Thyroid gland (tissue), 4 donors: ENCODE results near the gene CREM. TPM values are rescaled to one million over a fixed set of nuclear protein-coding genes. Genes with fewer than 3 reads are reported as not detected.

Experiments
- DNase-seq, 2 donors: peaks; one replicate each; pipeline ENCODE4 v3.0.0-alpha.2; 2019
- H3K27ac ChIP-seq, 3 donors: fragments of 200-600 bp; sonication (generic); 1 replicate in 2 of 3; 2 replicates in 1 of 3; pipeline ENCODE4 v1.5.1; 2016 to 2019; ENCODE audit warnings: mild to moderate bottlenecking in 1 of 3, moderate library complexity in 1 of 3
- H3K27me3 ChIP-seq: fragments of 200-600 bp; sonication (generic); one replicate; pipeline ENCODE4 v1.5.1; 2019
- H3K36me3 ChIP-seq, 2 donors: fragments of 200-600 bp; sonication (generic); one replicate each; pipeline ENCODE4 v1.5.1; 2016 to 2019
- H3K4me1 ChIP-seq, 2 donors: fragments of 200-600 bp; sonication (generic); one replicate each; pipeline ENCODE4 v1.5.1; 2017 to 2019
- H3K4me3 ChIP-seq, 3 donors: fragments of 200-600 bp; sonication (generic); replicated peaks in 1 of 3; 1 replicate in 2 of 3; 2 replicates in 1 of 3; pipeline ENCODE4 v1.5.1; 2016; ENCODE audit warnings: mild to moderate bottlenecking in 1 of 3
- H3K9me3 ChIP-seq: fragments of 200-600 bp; sonication (generic); one replicate; pipeline ENCODE4 v1.5.1; 2017
- POLR2A ChIP-seq, 2 donors: fragments of 450-650 bp; IDR thresholded peaks; one replicate each; pipeline ENCODE4 v1.6.1; 2017; ENCODE audit warnings: antibody characterized with exemption in 2 of 2, mild to moderate bottlenecking in 2 of 2, moderate library complexity in 1 of 2
- WGBS, 2 donors: methylation state at CpG; one replicate each; pipeline ENCODE4 v1.1.5; 2017; 5-methylcytosine and 5-hydroxymethylcytosine counted together
- intact Hi-C: fragments of 100-400 bp; cut with DNase I; formaldehyde crosslinking; loops from one replicate; pipeline ENCODE4 v1.15.1; 2023
- total RNA-seq, 4 donors: library from RNA; depleted of rRNA; stranded (reverse); fragments of >200 nt; gene quantifications; one replicate each; pipeline ENCODE4 v1.2.3, GENCODE V29; 2016
- TF ChIP-seq, protein P1 (sequence below), 6 experiments: fragments of 200-600 bp in 3 of 6; fragments of 450-650 bp in 3 of 6; sonication (generic) in 3 of 6; IDR thresholded peaks; one replicate each; pipeline ENCODE4 v1.5.1; 2016 to 2019; ENCODE audit warnings: antibody characterized with exemption in 6 of 6, mild to moderate bottlenecking in 2 of 6, inconsistent platforms in 1 of 6, moderate library complexity in 1 of 6

CREM gene
- total RNA-seq, 4 donors from 2014 or later: 39.9 to 64.4 (median 50.5) TPM

- no peaks in the 10 kb centered on the region for H3K9me3 ChIP-seq
- H3K27ac ChIP-seq: no peak overlapping the region
- H3K27me3 ChIP-seq: no peaks in the 10 kb centered on the region
- 87 to 88% methylated on average over 3 of the region's 3 CpGs for WGBS, 2 donors
- H3K4me1 ChIP-seq: no peaks in the 10 kb centered on the region
- no peak for DNase-seq
- no peak for TF ChIP-seq POLR2A (IDR thresholded peaks at IDR 0.05)
- TF ChIP-seq, protein P1, sequence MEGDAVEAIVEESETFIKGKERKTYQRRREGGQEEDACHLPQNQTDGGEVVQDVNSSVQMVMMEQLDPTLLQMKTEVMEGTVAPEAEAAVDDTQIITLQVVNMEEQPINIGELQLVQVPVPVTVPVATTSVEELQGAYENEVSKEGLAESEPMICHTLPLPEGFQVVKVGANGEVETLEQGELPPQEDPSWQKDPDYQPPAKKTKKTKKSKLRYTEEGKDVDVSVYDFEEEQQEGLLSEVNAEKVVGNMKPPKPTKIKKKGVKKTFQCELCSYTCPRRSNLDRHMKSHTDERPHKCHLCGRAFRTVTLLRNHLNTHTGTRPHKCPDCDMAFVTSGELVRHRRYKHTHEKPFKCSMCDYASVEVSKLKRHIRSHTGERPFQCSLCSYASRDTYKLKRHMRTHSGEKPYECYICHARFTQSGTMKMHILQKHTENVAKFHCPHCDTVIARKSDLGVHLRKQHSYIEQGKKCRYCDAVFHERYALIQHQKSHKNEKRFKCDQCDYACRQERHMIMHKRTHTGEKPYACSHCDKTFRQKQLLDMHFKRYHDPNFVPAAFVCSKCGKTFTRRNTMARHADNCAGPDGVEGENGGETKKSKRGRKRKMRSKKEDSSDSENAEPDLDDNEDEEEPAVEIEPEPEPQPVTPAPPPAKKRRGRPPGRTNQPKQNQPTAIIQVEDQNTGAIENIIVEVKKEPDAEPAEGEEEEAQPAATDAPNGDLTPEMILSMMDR (IDR thresholded peaks at IDR 0.05): no peak
- intact Hi-C loops: no loop called here
- no peak overlapping the region for H3K4me3 ChIP-seq
- no peaks in the 10 kb centered on the region for H3K36me3 ChIP-seq
Observed at GRCh38 chr10:35226507-35226906, 99.9 kb downstream of the CREM start.

- no peak for DNase-seq
- 97 to 98% methylated on average over 1 of the region's 1 CpG for WGBS, 2 donors
- Histone ChIP-seq H3K4me1 (no peaks in the 10 kb centered on the region), H3K27me3 (no peaks in the 10 kb centered on the region), H3K27ac (no peak overlapping the region), H3K36me3 (no peaks in the 10 kb centered on the region), H3K4me3 (no peak overlapping the region), H3K9me3 (no peaks in the 10 kb centered on the region)
- TF ChIP-seq, protein P1 (IDR thresholded peaks at IDR 0.05): no peak
- no peak for TF ChIP-seq POLR2A (IDR thresholded peaks at IDR 0.05)
- intact Hi-C loops: no loop called here
Observed at GRCh38 chr10:35228058-35228457, 101.4 kb downstream of the CREM start.

DNA sequence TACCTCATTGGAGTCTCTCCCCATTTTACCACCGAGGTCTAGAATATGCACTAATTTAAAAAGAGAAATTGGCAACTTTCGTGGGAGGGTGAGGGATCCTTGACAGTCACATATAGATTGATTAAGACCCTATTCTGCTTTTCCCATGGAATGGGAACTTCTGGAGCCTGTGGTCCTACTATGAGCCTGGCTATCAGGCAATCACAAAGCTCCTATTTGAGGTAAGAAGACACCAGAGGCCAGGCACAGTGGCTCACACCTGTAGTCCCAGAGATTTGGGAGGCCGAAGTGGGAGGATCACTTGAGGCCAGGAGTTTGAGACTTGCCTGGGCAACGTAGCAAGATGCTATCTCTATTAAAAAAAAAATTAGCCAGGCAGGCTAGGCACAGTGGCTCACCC lies 105.0 kb downstream of the CREM start:
- no peaks in the 10 kb centered on the region for H3K4me1 ChIP-seq
- H3K4me3 ChIP-seq: no peak overlapping the region
- intact Hi-C loops: no loop called here
- DNase-seq: no peak
- no peak for TF ChIP-seq POLR2A (IDR thresholded peaks at IDR 0.05)
- TF ChIP-seq, protein P1 (IDR thresholded peaks at IDR 0.05): no peak
- no peaks in the 10 kb centered on the region for H3K9me3 ChIP-seq
- H3K36me3 ChIP-seq: no peaks in the 10 kb centered on the region
- WGBS, 2 donors: 94 to 98% methylated on average over 4 of the region's 4 CpGs
- no peaks in the 10 kb centered on the region for H3K27me3 ChIP-seq
- H3K27ac ChIP-seq: no peak overlapping the region

DNA sequence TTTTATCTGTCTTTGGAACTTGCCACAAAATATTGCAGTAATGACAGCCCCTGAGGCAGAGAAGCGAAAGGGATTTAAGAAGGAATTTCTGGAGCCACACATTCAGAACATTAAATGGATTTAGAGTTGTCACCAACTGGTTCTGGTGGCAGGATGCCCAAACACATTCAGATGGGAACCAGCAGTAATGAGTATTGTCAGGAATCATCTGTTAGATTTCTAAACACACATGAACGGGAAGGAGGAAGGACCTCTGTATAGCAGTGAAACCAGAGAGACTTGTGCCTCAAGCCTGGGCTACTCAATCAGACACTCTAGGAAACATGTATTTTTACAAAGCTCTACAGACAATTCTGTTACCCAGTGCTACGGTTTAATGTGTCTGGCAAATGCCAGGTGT lies 105.9 kb downstream of the CREM start:
- H3K36me3 ChIP-seq: no peaks in the 10 kb centered on the region
- no peak for TF ChIP-seq POLR2A (IDR thresholded peaks at IDR 0.05)
- TF ChIP-seq, protein P1 (IDR thresholded peaks at IDR 0.05): no peak
- no peak overlapping the region for H3K4me3 ChIP-seq
- DNase-seq: no peak
- 75 to 76% methylated on average over 3 of the region's 3 CpGs for WGBS, 2 donors
- intact Hi-C loops: no loop called here
- no peaks in the 10 kb centered on the region for H3K4me1 ChIP-seq
- no peaks in the 10 kb centered on the region for H3K9me3 ChIP-seq
- no peak overlapping the region for H3K27ac ChIP-seq
- no peaks in the 10 kb centered on the region for H3K27me3 ChIP-seq

DNA sequence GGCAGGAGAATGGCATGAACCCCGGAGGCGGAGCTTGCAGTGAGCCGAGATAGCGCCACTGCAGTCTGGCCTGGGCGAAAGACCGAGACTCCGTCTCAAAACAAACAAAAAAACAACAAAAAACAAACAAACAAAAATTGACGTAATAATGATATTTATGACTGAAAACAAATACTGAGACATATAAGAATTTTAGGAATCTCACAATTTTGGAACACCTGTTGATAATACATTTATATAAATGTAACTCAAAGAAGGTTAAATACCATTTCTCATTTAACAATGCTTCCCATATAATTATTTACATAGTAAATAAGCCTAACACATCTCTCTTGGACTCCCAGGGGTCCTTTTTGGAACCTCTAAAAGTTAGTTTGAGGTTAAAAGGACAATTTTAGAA lies 107.4 kb downstream of the CREM start:
- Histone ChIP-seq H3K27me3 (no peaks in the 10 kb centered on the region), H3K27ac (no peak overlapping the region), H3K9me3 (no peaks in the 10 kb centered on the region), H3K4me3 (no peak overlapping the region), H3K4me1 (no peaks in the 10 kb centered on the region), H3K36me3 (no peaks in the 10 kb centered on the region)
- no peak for DNase-seq
- 96 to 98% methylated on average over 8 of the region's 8 CpGs for WGBS, 2 donors
- TF ChIP-seq POLR2A (IDR thresholded peaks at IDR 0.05): no peak
- TF ChIP-seq, protein P1 (IDR thresholded peaks at IDR 0.05): no peak
- intact Hi-C loops: no loop called here
